Colonic mucosa (tissue), 4 donors: Measurements from ENCODE around the gene SND1. TPM values are rescaled to one million over a fixed set of nuclear protein-coding genes. Genes with fewer than 3 reads are reported as not detected.

ENCODE experiments used
- DNase-seq: peaks from one replicate; pipeline ENCODE4 v3.0.0-alpha.2; 2020
- H3K27ac ChIP-seq: fragments of 200-600 bp; one replicate; pipeline ENCODE4 v1.8.0; 2021
- H3K27me3 ChIP-seq: fragments of 200-600 bp; one replicate; pipeline ENCODE4 v1.8.0; 2021
- H3K36me3 ChIP-seq: fragments of 200-600 bp; one replicate; pipeline ENCODE4 v1.8.0; 2021
- H3K4me1 ChIP-seq: fragments of 200-600 bp; one replicate; pipeline ENCODE4 v1.8.0; 2021; ENCODE audit warnings: mild to moderate bottlenecking
- H3K4me3 ChIP-seq: fragments of 200-600 bp; one replicate; pipeline ENCODE4 v1.8.0; 2021
- H3K9ac ChIP-seq, 2 donors: one replicate each; pipeline ENCODE4 v1.7.0; 2013; ENCODE audit warnings: control low read depth in 2 of 2, low read depth in 2 of 2, low read length in 2 of 2
- H3K9me3 ChIP-seq: fragments of 200-600 bp; one replicate; pipeline ENCODE4 v1.8.0; 2021
- intact Hi-C: fragments of 100-400 bp; cut with DNase I; formaldehyde crosslinking; loops from one replicate; pipeline ENCODE4 v1.14.1; 2022
- total RNA-seq, 2 donors: library from RNA; stranded (reverse); fragmentation: NEBNext Ultra II Directional in 1 of 2; extraction: Animal tissue kit (Norgen Biotek cat#: 25700) in 1 of 2; gene quantifications; one replicate each; pipeline ENCODE4 v1.2.1, GENCODE V29; 2021
- TF ChIP-seq, protein P1 (sequence below): fragments of 200-600 bp; IDR thresholded peaks from one replicate; pipeline ENCODE4 v1.8.0; 2022; ENCODE audit warnings: antibody characterized with exemption, mild to moderate bottlenecking
- donor health status: healthy.
- donor health status: DM: no; HTN: no; CAD: no.
- donor health status: DM: no; HTN: no; CAD: no.

The SND1 gene
- total RNA-seq, 2 donors from 2014 or later = 134 to 163 TPM

DNA sequence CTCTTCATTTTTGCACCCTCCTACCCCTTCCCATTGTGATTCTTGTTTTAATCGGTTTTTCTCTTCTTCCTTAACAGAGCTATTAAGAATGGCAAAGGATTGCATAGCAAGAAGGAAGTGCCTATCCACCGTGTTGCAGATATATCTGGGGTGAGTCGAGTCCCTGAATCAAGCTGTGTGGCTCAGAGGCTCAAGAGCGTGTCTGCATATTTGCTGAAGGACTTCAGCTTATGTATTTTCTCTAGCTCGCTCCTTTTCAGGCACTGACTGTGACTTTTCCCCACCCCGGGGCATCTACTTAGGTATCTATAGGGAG is 252.6 kb downstream of the SND1 start:
- no peak overlapping the region for H3K4me3 ChIP-seq
- no peaks in the 10 kb centered on the region for H3K27me3 ChIP-seq
- intact Hi-C loops = no loop called here
- no peaks in the 10 kb centered on the region for H3K9me3 ChIP-seq
- no peak for DNase-seq
- H3K36me3 ChIP-seq = no peaks in the 10 kb centered on the region
- H3K27ac ChIP-seq = no peak overlapping the region
- H3K4me1 ChIP-seq = no peaks in the 10 kb centered on the region
- H3K9ac ChIP-seq = no peak overlapping the region
- TF ChIP-seq, protein P1, sequence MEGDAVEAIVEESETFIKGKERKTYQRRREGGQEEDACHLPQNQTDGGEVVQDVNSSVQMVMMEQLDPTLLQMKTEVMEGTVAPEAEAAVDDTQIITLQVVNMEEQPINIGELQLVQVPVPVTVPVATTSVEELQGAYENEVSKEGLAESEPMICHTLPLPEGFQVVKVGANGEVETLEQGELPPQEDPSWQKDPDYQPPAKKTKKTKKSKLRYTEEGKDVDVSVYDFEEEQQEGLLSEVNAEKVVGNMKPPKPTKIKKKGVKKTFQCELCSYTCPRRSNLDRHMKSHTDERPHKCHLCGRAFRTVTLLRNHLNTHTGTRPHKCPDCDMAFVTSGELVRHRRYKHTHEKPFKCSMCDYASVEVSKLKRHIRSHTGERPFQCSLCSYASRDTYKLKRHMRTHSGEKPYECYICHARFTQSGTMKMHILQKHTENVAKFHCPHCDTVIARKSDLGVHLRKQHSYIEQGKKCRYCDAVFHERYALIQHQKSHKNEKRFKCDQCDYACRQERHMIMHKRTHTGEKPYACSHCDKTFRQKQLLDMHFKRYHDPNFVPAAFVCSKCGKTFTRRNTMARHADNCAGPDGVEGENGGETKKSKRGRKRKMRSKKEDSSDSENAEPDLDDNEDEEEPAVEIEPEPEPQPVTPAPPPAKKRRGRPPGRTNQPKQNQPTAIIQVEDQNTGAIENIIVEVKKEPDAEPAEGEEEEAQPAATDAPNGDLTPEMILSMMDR = no peak

DNA sequence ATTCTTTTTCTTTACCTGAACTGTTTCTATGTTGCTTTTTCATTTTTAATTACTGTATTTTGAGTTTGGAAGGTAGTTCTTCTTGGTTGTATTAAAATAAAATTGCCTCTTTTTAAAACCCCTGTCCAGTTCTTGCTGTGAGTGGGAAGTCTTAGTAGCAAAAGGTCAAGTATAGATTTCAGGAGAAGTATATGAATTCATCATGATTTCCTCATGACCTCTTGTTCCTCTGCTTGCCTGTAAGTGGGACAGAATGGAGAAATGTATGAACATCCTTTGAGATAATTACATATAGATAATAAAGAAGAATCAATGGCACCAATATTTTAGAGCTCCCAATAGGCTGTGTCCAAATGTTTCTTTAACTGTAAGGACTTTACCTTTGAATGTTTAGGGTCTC is 253.0 kb downstream of the SND1 start:
- H3K36me3 ChIP-seq = no peaks in the 10 kb centered on the region

DNA sequence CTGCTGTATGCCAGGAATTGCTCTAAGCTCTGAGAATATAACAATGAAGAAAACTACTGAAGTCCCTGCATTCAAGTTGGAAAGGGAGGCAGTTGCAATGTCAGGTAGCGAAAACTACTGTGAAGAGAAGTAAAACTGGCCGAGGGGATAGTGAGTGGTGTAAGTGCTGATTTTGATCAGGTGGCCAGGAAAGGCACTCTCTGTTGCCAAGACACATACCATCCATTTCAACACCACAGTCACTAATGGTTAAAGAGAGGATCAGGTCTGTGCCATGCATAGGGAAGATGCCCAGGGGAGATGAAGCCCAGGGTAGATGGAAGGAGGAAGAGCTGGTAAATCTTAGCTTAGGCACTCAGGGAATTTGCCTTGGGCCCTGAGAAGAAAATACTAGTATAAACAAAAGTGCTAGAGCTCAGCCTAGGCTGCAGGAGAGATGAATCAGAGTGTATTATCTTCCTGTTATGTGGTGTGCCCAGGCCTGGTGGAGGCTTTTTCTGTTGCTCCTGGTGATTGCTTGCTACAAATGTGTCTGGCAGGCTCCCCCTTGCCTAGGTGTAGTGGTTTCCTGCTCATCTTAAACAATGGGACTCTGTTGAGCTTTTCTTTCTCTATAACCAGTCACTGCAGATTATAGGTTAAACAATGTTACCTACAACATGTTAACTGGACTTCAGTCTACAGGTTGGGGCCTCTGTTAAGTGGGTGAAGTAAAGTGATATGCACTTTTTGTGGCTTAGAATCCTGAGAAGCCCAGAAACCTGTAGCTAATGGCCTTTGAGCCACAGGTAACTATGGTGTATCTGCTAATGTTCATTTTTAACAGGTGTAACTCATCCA is 253.7 kb downstream of the SND1 start:
- Histone ChIP-seq H3K36me3 (no peaks in the 10 kb centered on the region), H3K4me3 (no peak overlapping the region), H3K27me3 (no peaks in the 10 kb centered on the region), H3K9me3 (no peaks in the 10 kb centered on the region), H3K9ac (no peak overlapping the region), H3K4me1 (no peaks in the 10 kb centered on the region), H3K27ac (no peak overlapping the region)
- no peak for DNase-seq
- intact Hi-C loops = no loop called here
- TF ChIP-seq, protein P1 = no peak

More for the DNA sequence above, 253.0 kb downstream of the SND1 start:
- TF ChIP-seq, protein P1 = no peak
- Histone ChIP-seq H3K27me3 (no peaks in the 10 kb centered on the region), H3K4me3 (no peak overlapping the region), H3K9ac (no peak overlapping the region), H3K4me1 (no peaks in the 10 kb centered on the region), H3K9me3 (no peaks in the 10 kb centered on the region), H3K27ac (no peak overlapping the region)
- intact Hi-C loops = no loop called here
- no peak for DNase-seq

DNA sequence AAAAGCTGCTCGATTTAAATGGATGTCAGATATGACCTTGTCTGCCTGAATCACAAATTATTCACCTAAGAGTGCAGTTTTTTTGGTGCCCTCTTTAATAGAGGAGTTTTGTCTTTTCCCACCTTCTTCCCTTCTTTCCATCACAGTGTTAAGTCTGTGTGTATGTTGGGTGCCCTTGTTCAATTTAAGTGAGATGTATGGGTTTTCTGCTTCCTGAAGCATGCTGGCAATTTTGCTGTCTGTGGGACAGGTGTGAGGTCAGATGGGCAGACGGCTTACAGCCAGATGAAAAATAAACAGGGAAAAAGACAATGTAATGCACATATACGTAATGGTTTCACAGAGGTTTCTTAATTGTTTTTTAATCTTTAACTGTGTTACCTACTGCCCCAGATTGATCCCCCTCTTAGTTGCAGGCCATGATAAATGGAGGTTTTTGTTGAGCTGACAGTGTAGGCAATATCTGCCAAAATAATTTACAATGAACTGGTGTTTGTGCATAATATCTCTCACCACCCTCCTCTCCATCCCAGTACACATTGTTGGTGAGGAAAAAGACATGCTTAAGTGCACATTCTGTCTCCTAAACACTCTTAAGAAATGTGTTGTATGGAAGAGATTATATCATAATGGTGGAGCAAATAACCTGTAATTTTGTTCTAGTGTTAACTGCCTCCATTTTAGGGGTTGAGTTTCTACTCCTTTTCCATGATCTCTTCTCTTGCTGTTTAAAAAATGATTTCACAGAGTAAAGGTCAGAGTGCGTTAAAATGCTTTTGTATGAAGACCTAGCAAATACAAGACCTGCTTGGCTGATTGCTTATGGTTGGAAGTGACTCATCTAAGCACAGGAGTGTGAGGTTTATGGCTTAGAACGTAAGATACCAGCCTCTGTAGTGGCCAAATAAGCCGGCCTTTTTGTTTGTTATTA is 255.4 kb downstream of the SND1 start:
- Histone ChIP-seq H3K27ac (no peak overlapping the region), H3K9ac (no peak overlapping the region), H3K9me3 (no peaks in the 10 kb centered on the region), H3K4me1 (no peaks in the 10 kb centered on the region), H3K27me3 (no peaks in the 10 kb centered on the region), H3K36me3 (no peaks in the 10 kb centered on the region), H3K4me3 (no peak overlapping the region)
- intact Hi-C loops = no loop called here
- TF ChIP-seq, protein P1 = no peak
- DNase-seq = no peak

DNA sequence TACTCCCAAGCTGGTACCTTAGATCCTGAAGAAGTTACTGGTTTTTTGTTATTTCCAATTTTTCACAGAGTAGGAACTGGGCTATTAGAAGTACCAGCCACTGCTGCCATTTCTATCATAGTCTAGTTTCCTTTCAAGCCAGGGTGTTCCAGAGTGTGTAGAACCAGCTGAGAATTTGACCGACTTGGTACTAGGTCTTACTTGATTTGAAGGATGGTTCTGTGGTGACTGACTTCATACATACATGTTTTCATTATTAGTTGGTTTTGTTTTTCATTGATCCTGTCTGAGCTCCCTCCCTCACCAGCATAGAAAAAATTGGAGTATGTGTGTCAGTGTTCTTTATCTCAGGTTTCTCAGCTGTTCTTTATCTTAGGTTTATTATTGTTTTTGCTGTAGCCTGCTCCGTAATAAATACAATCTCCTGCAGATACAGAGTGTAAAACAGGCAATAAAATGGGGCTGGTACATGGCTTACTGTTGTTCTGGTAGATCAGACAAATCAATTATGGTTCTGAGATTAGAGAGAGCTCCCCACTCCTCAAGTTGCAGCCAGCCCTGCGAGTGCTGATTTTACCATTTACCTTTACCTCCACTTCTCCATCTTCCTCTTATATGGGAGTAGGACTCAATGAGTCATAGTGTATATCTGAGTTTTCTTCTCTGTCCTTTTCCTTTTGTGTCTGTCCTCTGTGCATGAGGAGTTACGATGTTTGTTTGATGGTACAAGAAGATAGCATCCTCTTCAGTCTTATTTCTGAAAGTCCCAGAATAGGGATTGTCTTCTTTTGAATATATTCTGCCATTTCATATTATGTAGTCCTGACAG is 256.6 kb downstream of the SND1 start:
- Histone ChIP-seq H3K27me3 (no peaks in the 10 kb centered on the region), H3K9me3 (no peaks in the 10 kb centered on the region), H3K9ac (peak overlapping the region in 1 of 2 donors; percentile 23), H3K36me3 (no peaks in the 10 kb centered on the region), H3K27ac (no peak overlapping the region), H3K4me3 (no peak overlapping the region), H3K4me1 (no peaks in the 10 kb centered on the region)
- intact Hi-C loops = no loop called here
- DNase-seq = no peak
- TF ChIP-seq, protein P1 = no peak
